Activated CD4-positive, CD25-positive, alpha-beta regulatory T cell treated with anti-CD3 and anti-CD28 coated beads, Interleukin-2, amount 50 U/mL, for 72 hours (primary cell): ENCODE measurements around the gene CCR6.
"Not testable (repeated sequence)": the region's sequence is repeated elsewhere in the genome, so short reads cannot be mapped to it uniquely, and the experiment has no call there.

Experiments used
- DNase-seq: peaks from one replicate; pipeline ENCODE4 v3.0.0; 2021

The CCR6 gene

DNA sequence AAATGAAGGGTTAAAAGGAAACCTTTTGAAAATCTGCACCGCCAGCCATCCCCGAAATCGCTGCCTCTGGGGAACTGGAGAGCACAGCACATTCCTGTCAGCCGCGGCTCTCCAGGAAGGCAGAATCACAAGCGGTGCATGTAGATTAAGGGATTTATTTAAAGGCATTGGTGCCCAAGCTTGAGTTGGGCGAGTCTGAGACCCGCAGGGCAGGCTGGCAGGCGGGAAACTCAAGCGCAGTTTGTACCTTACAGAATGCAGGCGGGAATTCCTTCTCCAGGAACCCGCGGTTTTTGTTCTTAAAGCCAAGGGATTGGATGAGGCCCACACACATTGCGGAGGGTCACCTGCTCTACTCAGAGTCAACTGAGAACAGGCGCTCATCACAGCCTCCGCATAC is 24.1 kb downstream of the CCR6 start:
- DNase-seq, result no peak

DNA sequence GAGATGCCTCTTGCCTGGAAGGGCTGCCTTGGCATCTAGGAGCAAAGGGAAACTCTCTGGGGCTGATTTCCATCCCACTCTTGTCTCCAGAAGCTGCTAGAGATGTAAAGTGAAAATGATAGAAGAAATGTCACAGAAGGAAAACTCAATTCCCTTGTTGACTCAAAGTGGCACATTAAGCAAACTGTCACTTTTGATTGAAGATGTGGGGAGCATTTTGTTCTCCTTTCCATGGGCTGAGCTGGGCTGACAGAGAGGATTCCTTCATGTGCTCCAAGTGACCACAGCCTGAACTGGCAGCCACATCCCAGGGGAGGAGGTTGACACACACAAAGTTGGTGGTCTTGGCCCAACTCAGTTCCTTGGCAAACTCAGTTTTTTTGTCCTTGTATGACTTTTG is 25.1 kb downstream of the CCR6 start:
- DNase-seq, result no peak

DNA sequence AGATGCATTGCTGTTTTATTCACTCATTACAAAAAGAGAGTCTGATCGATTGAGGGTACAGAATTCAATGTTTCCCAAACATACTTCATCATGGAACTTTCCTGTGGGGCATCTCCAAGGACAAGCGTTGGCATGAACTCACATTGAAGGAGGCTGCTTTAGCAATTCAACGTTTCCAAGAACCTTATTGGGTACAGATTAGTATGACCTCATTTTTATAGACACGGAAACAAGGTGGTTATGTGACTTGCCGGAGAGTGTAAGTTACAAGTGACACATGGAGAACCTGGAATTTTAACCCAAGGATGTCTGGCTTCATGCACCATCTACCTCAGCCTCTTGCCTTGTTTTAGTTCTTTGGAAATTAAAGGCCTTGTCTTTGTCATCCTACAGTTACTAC is 26.1 kb downstream of the CCR6 start:
- DNase-seq, result no peak

- DNase-seq, result no peak
These were observed 28.1 kb downstream of the CCR6 start for GRCh38 chr6:167150941-167151549.

GRCh38 chr6:167151648-167152047 is 28.8 kb downstream of the CCR6 start:
- DNase-seq, result no peak

DNA sequence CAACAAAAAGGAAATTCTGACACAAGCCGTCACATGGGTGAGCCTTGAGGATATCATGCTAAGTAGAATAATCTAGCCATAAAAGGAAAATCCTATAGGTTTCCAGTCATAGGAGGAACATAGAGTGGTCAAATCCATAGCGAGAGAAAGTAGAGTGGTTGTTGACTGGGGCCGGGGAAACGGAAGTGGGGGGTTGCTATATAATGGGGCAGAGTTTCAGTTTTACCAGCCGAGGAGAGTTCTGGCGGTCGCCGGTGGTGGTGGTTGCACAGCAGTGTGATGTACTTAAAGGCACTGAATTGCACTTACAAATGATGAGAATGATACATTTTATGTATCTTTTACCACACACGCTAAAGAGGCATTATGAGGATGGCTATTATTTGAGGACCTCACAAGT is 30.0 kb downstream of the CCR6 start:
- no peak for DNase-seq

GRCh38 chr6:167153521-167153959 is 30.6 kb downstream of the CCR6 start:
- DNase-seq, result no peak

GRCh38 chr6:167154291-167154690 is 31.4 kb downstream of the CCR6 start:
- DNase-seq, result no peak

GRCh38 chr6:167154895-167155294 is 32.0 kb downstream of the CCR6 start:
- DNase-seq, result no peak

GRCh38 chr6:167157414-167157813 is 34.5 kb downstream of the CCR6 start:
- DNase-seq, result no peak

- DNase-seq, result no peak
These were observed 35.0 kb downstream of the CCR6 start, which contains the start of gene GPR31 for GRCh38 chr6:167157863-167158262. GPR31 (minus strand) TSS chr6:167157980; CDS start chr6:167157831, 149 bp downstream.

DNA sequence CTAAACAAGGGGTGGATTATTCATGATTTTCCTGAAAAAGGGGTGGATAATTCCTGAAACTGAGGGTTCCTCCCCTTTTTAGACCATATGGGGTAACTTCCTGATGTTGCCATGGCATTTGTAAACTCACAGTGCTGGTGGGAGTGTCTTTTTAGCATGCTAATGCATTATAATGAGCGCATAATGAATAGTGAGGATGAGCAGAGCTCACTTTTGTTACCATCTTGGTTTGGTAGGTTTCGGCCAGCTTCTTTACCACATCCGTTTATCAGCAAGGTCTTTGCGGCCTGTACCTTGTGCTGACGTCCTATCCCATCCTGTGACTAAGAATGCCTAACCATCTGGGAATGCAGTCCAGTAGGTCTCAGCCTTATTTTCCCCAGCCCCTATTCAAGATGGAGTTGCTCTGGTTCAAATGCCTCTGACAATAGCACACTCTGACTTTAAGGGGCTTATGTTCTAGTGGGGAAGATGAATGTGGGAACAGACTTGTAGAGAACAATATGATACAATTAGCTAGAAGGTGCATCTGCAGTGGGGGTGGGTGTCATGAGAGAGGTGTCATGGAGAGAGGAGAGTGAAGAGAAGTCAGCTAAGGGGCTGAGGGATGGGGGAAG is 39.1 kb downstream of the CCR6 start:
- no peak for DNase-seq

DNA sequence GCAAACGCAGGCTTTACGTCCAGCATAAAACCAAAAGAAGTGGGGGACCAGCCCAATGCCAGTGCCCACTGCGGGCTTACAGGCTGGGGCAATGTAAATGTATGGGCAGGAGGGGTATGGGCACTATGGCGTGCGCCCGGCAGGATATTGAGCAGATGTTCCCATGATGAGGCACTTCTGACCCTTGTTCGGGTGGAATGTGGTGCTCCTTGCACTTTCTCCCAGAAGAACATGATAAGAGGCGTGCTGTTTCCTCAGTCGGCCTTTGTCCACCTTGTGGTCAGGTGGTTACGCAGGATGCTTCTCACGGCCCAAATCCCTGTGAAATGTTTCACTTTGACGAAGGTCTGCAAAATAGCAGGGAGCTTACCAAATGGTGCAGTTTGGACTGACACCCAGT is 39.7 kb downstream of the CCR6 start:
- no peak for DNase-seq

DNA sequence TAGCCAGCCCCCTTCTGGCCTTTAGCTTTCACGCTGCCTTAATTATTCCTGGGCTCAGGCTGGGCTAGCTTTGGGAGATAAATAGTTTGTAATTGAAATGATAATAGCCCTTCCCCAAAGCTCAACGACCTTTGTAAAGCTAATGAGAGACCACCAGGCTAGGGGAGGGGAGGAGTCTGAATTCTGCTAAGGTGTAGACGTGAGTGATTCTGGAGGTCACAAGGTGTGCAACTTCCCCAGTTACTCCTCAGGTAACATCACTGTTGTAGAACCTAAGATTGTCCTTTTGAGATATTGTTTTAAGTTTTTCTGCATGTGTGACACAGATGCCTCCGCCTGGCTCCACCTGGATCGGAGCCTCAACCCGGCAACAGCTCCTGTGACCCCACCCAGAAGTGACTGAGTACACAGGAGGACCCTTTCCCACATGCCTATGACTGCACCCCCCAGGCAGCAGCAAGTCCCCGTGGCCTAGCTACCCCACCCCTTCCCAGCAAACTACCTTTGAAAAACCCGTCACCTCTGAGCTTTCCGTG is 40.6 kb downstream of the CCR6 start:
- no peak for DNase-seq

GRCh38 chr6:167164261-167164660 is 41.4 kb downstream of the CCR6 start:
- no peak for DNase-seq

GRCh38 chr6:167165858-167166471 is 43.1 kb downstream of the CCR6 start:
- no peak for DNase-seq

- DNase-seq, result not testable (repeated sequence)
These were observed 44.8 kb downstream of the CCR6 start for GRCh38 chr6:167167699-167168098.

- not testable (repeated sequence) for DNase-seq
These were observed 45.4 kb downstream of the CCR6 start for GRCh38 chr6:167168296-167168695.

- DNase-seq, result not testable (repeated sequence)
These were observed 47.0 kb downstream of the CCR6 start for GRCh38 chr6:167169867-167170266.

DNA sequence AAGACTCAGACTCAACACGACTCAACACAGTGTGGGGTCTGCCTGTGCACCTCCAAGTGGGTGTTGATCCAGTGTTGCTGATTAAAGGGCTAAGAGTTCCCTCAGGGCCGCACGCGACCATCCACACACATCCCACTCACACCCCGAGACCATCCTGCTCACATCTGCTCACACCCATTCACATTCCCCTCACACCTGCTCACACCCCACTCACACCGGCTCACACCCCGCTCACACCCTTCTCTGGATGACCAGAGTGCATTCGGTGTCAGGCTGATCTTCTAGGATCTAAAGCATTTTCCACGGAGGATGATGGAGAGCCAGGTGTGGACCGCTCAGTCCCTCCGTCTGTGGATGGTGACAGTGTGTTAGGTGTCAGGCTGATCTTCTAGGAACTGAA is 48.4 kb downstream of the CCR6 start:
- DNase-seq, result not testable (repeated sequence)

GRCh38 chr6:167172011-167172410 is 49.1 kb downstream of the CCR6 start:
- not testable (repeated sequence) for DNase-seq

DNA sequence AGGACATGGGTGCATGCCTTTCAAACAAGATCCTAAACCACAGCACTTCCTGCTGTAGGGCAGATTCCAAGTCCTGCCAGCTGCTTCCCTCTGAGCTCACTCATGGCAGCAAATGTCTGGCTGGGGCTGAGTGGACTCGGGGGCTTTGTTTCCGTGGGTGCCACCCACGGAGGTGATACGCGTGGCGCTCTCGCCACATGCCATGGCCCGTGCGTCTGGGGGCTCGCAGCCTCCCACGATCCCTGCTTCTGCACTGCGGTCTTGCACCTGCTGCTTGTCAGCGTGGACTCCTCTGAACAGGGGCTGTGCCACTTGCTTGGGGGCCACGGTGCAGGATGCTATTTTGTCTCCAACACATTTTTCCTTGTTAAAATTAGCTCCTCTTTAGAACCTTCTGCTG is 54.4 kb downstream of the CCR6 start:
- DNase-seq, result not testable (repeated sequence)

- not testable (repeated sequence) for DNase-seq
These were observed 56.2 kb downstream of the CCR6 start for GRCh38 chr6:167178896-167179655.
